Astrocyte (in vitro differentiated cells and primary cell): ENCODE data around the gene CNTNAP4.

Experiments
- EZH2 ChIP-seq: IDR thresholded peaks from 2 replicates; pipeline ENCODE4 v1.6.1; 2012; ENCODE audit warnings: mild to moderate bottlenecking, low read length, inconsistent platforms; ENCODE audit not compliant: insufficient read depth
- TF ChIP-seq, protein P1 (sequence below): IDR thresholded peaks from 2 replicates; pipeline ENCODE4 v1.5.1; 2011; ENCODE audit warnings: low read depth, mild to moderate bottlenecking, inconsistent platforms, low read length, moderate library complexity; ENCODE audit not compliant: insufficient read depth

DNA sequence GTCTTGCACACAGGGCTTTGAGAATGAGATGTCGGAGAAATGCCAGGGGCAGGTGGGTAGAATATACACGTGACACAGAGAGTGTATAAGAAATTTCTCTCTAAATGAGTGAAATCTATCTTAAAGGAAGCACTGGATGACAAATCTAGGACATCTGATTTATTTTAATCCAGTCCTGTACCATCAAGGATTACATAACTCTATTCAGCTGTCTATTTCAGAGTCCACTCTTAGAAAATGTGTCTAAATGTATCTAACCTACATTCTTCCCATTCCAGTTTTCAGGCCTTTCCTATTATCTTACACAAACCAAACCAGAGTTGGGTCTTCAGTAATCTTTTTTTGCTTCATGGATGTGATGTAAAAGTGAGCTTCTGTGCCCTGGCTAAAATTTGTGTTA lies 181.9 kb downstream of the CNTNAP4 start:
- TF ChIP-seq, protein P1, sequence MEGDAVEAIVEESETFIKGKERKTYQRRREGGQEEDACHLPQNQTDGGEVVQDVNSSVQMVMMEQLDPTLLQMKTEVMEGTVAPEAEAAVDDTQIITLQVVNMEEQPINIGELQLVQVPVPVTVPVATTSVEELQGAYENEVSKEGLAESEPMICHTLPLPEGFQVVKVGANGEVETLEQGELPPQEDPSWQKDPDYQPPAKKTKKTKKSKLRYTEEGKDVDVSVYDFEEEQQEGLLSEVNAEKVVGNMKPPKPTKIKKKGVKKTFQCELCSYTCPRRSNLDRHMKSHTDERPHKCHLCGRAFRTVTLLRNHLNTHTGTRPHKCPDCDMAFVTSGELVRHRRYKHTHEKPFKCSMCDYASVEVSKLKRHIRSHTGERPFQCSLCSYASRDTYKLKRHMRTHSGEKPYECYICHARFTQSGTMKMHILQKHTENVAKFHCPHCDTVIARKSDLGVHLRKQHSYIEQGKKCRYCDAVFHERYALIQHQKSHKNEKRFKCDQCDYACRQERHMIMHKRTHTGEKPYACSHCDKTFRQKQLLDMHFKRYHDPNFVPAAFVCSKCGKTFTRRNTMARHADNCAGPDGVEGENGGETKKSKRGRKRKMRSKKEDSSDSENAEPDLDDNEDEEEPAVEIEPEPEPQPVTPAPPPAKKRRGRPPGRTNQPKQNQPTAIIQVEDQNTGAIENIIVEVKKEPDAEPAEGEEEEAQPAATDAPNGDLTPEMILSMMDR: no peak
- TF ChIP-seq EZH2: no peak
